Neural progenitor cell (in vitro differentiated cells): ENCODE data around the gene OTUD4. TPM values are rescaled to one million over a fixed set of nuclear protein-coding genes. Genes with fewer than 3 reads are reported as not detected.
"Not testable (repeated sequence)": the region's sequence is repeated elsewhere in the genome, so short reads cannot be mapped to it uniquely, and the experiment has no call there.

Experiments
- DNase-seq: peaks from one replicate; pipeline ENCODE4 v3.0.0-alpha.2; 2016; ENCODE audit warnings: low spot score
- H2AFZ ChIP-seq: fragments of 200-600 bp; sonication (generic); replicated peaks from 2 replicates; pipeline ENCODE4 v1.6.1; 2016; ENCODE audit warnings: antibody characterized with exemption
- H3F3A ChIP-seq: fragments of 200-600 bp; sonication (generic); 2 replicates; pipeline ENCODE4 v1.6.1; 2016; ENCODE audit warnings: antibody characterized with exemption, low read depth
- H3K27ac ChIP-seq: fragments of 200-600 bp; sonication (generic); 2 replicates; pipeline ENCODE4 v1.5.1; 2016; ENCODE audit warnings: mild to moderate bottlenecking
- H3K27me3 ChIP-seq: fragments of 200-600 bp; sonication (generic); 2 replicates; pipeline ENCODE4 v1.6.1; 2016; ENCODE audit warnings: mild to moderate bottlenecking, moderate library complexity
- H3K36me3 ChIP-seq: fragments of 200-600 bp; sonication (generic); 2 replicates; pipeline ENCODE4 v1.5.1; 2016
- H3K4me1 ChIP-seq: fragments of 200-600 bp; sonication (generic); 2 replicates; pipeline ENCODE4 v1.6.1; 2016; ENCODE audit warnings: mixed run types
- H3K4me2 ChIP-seq: fragments of 200-600 bp; sonication (generic); 2 replicates; pipeline ENCODE4 v1.6.1; 2016
- H3K4me3 ChIP-seq: fragments of 200-600 bp; sonication (generic); 2 replicates; pipeline ENCODE4 v1.5.1; 2016
- H3K79me2 ChIP-seq: fragments of 200-600 bp; sonication (generic); 2 replicates; pipeline ENCODE4 v1.6.1; 2016; ENCODE audit warnings: low read depth
- H3K9ac ChIP-seq: fragments of 200-600 bp; sonication (generic); 2 replicates; pipeline ENCODE4 v1.6.1; 2016
- H3K9me3 ChIP-seq: fragments of 200-600 bp; sonication (generic); 2 replicates; pipeline ENCODE4 v1.5.1; 2016; ENCODE audit warnings: low read depth
- H4K20me1 ChIP-seq: fragments of 200-600 bp; sonication (generic); 2 replicates; pipeline ENCODE4 v1.6.1; 2016; ENCODE audit warnings: low read depth
- H3K27ac Mint-ChIP-seq: 3 replicates; pipeline ENCODE4 v1.8.0; 2021; ENCODE audit warnings: mixed read lengths
- H3K27me3 Mint-ChIP-seq: 2 replicates; pipeline ENCODE4 v1.8.0; 2022; ENCODE audit warnings: low read depth, mild to moderate bottlenecking, inconsistent platforms, moderate library complexity, mixed read lengths; ENCODE audit not compliant: insufficient read depth
- H3K36me3 Mint-ChIP-seq: 3 replicates; pipeline ENCODE4 v1.8.0; 2021; ENCODE audit warnings: mixed read lengths
- H3K4me1 Mint-ChIP-seq: 3 replicates; pipeline ENCODE4 v1.8.0; 2021; ENCODE audit warnings: mixed read lengths
- H3K4me3 Mint-ChIP-seq: 3 replicates; pipeline ENCODE4 v1.8.0; 2021; ENCODE audit warnings: mild to moderate bottlenecking, moderate library complexity, mixed read lengths
- H3K9me3 Mint-ChIP-seq: 3 replicates; pipeline ENCODE4 v1.8.0; 2020; ENCODE audit warnings: mixed read lengths
- EZH2 ChIP-seq: fragments of 200-600 bp; sonication (generic); IDR thresholded peaks from 2 replicates; pipeline ENCODE4 v1.6.1; 2017; ENCODE audit warnings: antibody characterized with exemption, mild to moderate bottlenecking, moderate library complexity
- EZH2phosphoT487 ChIP-seq: fragments of 200-600 bp; sonication (generic); IDR thresholded peaks from 2 replicates; pipeline ENCODE4 v1.6.1; 2017; ENCODE audit warnings: antibody characterized with exemption
- total RNA-seq: library from RNA; depleted of rRNA; stranded (reverse); fragments of >200 nt; gene quantifications from 2 replicates; pipeline ENCODE4 v1.2.3, GENCODE V29; 2015; ENCODE audit warnings: low replicate concordance
- TF ChIP-seq, protein P1 (sequence below): fragments of 200-600 bp; sonication (generic); IDR thresholded peaks from 2 replicates; pipeline ENCODE4 v1.5.1; 2017; ENCODE audit warnings: antibody characterized with exemption, mild to moderate bottlenecking

Gene OTUD4, protein sequence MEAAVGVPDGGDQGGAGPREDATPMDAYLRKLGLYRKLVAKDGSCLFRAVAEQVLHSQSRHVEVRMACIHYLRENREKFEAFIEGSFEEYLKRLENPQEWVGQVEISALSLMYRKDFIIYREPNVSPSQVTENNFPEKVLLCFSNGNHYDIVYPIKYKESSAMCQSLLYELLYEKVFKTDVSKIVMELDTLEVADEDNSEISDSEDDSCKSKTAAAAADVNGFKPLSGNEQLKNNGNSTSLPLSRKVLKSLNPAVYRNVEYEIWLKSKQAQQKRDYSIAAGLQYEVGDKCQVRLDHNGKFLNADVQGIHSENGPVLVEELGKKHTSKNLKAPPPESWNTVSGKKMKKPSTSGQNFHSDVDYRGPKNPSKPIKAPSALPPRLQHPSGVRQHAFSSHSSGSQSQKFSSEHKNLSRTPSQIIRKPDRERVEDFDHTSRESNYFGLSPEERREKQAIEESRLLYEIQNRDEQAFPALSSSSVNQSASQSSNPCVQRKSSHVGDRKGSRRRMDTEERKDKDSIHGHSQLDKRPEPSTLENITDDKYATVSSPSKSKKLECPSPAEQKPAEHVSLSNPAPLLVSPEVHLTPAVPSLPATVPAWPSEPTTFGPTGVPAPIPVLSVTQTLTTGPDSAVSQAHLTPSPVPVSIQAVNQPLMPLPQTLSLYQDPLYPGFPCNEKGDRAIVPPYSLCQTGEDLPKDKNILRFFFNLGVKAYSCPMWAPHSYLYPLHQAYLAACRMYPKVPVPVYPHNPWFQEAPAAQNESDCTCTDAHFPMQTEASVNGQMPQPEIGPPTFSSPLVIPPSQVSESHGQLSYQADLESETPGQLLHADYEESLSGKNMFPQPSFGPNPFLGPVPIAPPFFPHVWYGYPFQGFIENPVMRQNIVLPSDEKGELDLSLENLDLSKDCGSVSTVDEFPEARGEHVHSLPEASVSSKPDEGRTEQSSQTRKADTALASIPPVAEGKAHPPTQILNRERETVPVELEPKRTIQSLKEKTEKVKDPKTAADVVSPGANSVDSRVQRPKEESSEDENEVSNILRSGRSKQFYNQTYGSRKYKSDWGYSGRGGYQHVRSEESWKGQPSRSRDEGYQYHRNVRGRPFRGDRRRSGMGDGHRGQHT
- 29.4 and 34.3 TPM in 2 replicates for total RNA-seq

DNA sequence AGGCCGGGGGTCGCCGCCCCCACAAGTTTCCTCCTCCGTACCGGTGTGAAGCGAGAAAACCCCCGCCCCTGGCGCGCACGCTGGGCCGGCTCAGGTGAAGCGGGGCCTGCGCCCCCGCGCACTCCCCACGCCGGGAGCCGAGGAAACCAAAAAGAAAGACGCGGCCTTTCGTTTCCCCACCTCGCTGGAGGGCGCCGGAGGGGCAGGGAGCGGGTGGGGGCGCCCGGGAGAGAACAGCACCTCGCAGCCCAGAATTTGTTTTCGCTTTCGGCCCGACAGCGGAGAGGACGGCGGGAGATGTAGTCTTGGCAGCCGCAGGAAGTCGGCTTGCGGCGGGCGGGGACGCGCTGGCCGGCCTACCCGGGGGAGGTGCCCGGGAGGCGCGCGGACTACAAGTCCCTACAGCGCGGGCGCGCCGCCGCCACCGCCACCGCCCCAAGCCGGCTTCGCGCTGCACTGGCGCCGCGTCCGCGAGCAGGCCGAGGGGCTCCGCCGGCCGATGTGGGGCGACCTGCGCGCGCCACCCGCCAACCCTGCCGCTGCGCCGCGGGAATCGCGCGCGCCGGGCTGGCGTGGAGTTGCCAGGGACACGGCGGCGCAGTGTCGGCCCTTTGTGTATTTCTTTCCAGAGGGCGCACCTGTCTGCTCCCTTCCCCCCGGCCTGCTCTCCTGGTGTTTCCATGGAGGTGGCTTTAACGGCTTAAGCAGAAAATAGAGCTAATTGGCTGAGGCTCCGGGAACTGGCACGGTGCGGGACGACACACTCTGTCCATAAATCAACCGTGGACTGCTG is at the start of gene OTUD4:
Gene OTUD4, minus strand, starts transcription at position 292 of the 793 bp plus-strand sequence. CDS start 616 bp downstream, outside the sequence.
- H3K9me3 Mint-ChIP-seq, result no peaks in the 10 kb centered on the region
- peaks cover 24% of the 10 kb centered on the region for H3K4me1 Mint-ChIP-seq
- H3K27ac Mint-ChIP-seq, result peak within 1 kb of the TSS; percentile 83
- H3K4me1 ChIP-seq, result peaks cover 25% of the 10 kb centered on the region
- peak within 1 kb of the TSS; percentile 86 for H3K27ac ChIP-seq
- H3K9ac ChIP-seq, result peak within 1 kb of the TSS; percentile 73
- no peaks in the 10 kb centered on the region for H3K9me3 ChIP-seq
- peak; percentile 98 for DNase-seq
- peak within 1 kb of the TSS; percentile 97 for H2AFZ ChIP-seq
- TF ChIP-seq EZH2phosphoT487, result no peak
- TF ChIP-seq, protein P1, sequence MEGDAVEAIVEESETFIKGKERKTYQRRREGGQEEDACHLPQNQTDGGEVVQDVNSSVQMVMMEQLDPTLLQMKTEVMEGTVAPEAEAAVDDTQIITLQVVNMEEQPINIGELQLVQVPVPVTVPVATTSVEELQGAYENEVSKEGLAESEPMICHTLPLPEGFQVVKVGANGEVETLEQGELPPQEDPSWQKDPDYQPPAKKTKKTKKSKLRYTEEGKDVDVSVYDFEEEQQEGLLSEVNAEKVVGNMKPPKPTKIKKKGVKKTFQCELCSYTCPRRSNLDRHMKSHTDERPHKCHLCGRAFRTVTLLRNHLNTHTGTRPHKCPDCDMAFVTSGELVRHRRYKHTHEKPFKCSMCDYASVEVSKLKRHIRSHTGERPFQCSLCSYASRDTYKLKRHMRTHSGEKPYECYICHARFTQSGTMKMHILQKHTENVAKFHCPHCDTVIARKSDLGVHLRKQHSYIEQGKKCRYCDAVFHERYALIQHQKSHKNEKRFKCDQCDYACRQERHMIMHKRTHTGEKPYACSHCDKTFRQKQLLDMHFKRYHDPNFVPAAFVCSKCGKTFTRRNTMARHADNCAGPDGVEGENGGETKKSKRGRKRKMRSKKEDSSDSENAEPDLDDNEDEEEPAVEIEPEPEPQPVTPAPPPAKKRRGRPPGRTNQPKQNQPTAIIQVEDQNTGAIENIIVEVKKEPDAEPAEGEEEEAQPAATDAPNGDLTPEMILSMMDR, result peak; percentile 35
- H3K4me2 ChIP-seq, result peak within 1 kb of the TSS; percentile 94
- peaks cover 2% of the 10 kb centered on the region for H3K36me3 Mint-ChIP-seq
- peak within 1 kb of the TSS; percentile 98 for H3K4me3 Mint-ChIP-seq
- H4K20me1 ChIP-seq, result peaks cover 41% of the 10 kb centered on the region
- no peaks in the 10 kb centered on the region for H3K27me3 Mint-ChIP-seq
- H3K36me3 ChIP-seq, result no peaks in the 10 kb centered on the region
- peaks cover 43% of the 10 kb centered on the region for H3K79me2 ChIP-seq
- no peaks in the 10 kb centered on the region for H3K27me3 ChIP-seq
- peaks cover 8% of the 10 kb centered on the region for H3F3A ChIP-seq
- H3K4me3 ChIP-seq, result peak within 1 kb of the TSS; percentile 99

DNA sequence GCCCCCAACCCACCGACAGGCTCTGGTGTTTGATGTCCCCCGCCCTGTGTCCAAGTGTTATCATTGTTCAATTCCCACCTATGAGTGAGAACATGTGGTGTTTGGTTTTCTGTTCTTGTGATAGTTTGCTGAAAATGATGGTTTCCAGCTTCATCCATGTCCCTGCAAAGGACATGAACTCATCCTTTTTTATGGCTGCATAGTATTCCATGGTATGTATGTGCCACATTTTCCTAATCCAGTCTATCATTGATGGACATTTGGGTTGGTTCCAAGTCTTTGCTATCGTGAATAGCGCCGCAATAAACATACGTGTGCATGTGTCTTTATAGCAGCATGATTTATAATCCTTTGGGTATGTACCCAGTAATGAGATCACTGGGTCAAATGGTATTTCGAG is 42.8 kb upstream of the OTUD4 start:
- not testable (repeated sequence) for H3K4me1 Mint-ChIP-seq, H3K79me2 ChIP-seq, H3K27ac ChIP-seq, H3F3A ChIP-seq, H3K27me3 Mint-ChIP-seq, H3K4me3 ChIP-seq, H3K4me1 ChIP-seq, H2AFZ ChIP-seq, H3K4me2 ChIP-seq, H3K27ac Mint-ChIP-seq, H3K36me3 Mint-ChIP-seq, H3K36me3 ChIP-seq, H4K20me1 ChIP-seq, H3K9me3 ChIP-seq, H3K4me3 Mint-ChIP-seq, H3K9me3 Mint-ChIP-seq, H3K27me3 ChIP-seq, H3K9ac ChIP-seq, DNase-seq

DNA sequence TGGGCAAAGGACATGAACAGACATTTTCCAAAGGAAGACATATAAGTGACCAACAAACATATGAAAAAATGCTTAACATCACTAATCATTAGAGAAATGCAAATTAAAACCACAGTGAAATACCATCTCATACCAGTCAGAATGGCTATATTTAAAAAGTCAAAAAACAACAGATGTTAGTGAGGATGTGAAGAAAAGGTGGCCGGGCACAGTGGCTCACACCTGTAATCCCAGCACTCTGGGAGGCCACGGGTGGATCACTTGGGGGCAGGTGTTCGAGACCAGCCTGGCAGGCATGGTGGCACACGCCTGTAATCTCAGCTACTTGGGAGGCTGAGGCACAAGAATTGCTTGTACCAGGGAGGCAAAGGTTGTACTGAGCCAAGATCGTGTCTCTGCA is 41.1 kb upstream of the OTUD4 start:
- not testable (repeated sequence) for H3K27ac ChIP-seq, H3K27me3 ChIP-seq, H3K27me3 Mint-ChIP-seq, H3F3A ChIP-seq, H3K27ac Mint-ChIP-seq, H3K4me1 Mint-ChIP-seq, H3K79me2 ChIP-seq, H4K20me1 ChIP-seq, H3K36me3 Mint-ChIP-seq, H3K4me3 ChIP-seq, H3K4me2 ChIP-seq, H3K9me3 ChIP-seq, H3K36me3 ChIP-seq, H3K9me3 Mint-ChIP-seq, H3K9ac ChIP-seq, DNase-seq, H2AFZ ChIP-seq, H3K4me3 Mint-ChIP-seq, H3K4me1 ChIP-seq

DNA sequence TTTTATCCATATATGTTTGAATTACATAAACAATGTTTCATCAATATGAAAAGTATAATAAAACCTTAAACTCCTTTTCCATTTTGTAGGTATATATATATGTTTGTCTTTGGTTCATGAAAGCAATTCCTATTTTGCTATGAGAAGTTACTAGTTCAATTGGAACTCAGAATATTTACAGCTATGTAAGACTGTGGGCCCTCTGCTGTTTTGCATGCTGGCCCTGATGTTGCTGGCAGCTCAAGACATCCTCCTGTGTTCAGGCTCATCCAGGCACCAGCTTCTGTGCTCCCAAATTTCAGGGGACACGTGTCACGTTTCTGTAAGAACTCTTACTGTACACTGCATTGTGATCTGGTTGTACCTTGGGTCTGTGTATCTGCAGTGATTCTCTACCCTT is 38.7 kb upstream of the OTUD4 start:
- Mint-ChIP-seq H3K27ac (no peak overlapping the region), H3K27me3 (no peaks in the 10 kb centered on the region), H3K4me3 (no peak overlapping the region), H3K4me1 (peaks cover 5% of the 10 kb centered on the region), H3K36me3 (no peaks in the 10 kb centered on the region), H3K9me3 (no peaks in the 10 kb centered on the region)
- Histone ChIP-seq H3K79me2 (no peaks in the 10 kb centered on the region), H3K4me3 (no peak overlapping the region), H3K4me2 (no peak overlapping the region), H3F3A (no peaks in the 10 kb centered on the region), H3K36me3 (no peaks in the 10 kb centered on the region), H4K20me1 (no peaks in the 10 kb centered on the region), H3K27me3 (no peaks in the 10 kb centered on the region), H3K4me1 (peaks cover 7% of the 10 kb centered on the region), H3K27ac (no peak overlapping the region), H3K9me3 (no peaks in the 10 kb centered on the region), H2AFZ (no peak overlapping the region), H3K9ac (no peak overlapping the region)
- no peak for TF ChIP-seq EZH2
- no peak for TF ChIP-seq EZH2phosphoT487
- TF ChIP-seq, protein P1, result no peak
- no peak for DNase-seq
